Stimulated activated naive CD8-positive, alpha-beta T cell treated with anti-CD3 and anti-CD28 coated beads, Interleukin-15, Interleukin-2, amounts not matched to agents 100 U/mL and 50 U/mL, for 24 hours (primary cell): Measurements from ENCODE around the gene PJA2.
A peak's percentile ranks its signal among the peaks of the same experiment; 100 is the strongest.

ENCODE experiments used
- ATAC-seq: fragments of 150-1000 bp; cut with Tn5 transposase; one replicate; pipeline ENCODE4 v1.10.0; 2021
- DNase-seq: peaks from one replicate; pipeline ENCODE4 v3.0.0; 2021

The PJA2 gene

DNA sequence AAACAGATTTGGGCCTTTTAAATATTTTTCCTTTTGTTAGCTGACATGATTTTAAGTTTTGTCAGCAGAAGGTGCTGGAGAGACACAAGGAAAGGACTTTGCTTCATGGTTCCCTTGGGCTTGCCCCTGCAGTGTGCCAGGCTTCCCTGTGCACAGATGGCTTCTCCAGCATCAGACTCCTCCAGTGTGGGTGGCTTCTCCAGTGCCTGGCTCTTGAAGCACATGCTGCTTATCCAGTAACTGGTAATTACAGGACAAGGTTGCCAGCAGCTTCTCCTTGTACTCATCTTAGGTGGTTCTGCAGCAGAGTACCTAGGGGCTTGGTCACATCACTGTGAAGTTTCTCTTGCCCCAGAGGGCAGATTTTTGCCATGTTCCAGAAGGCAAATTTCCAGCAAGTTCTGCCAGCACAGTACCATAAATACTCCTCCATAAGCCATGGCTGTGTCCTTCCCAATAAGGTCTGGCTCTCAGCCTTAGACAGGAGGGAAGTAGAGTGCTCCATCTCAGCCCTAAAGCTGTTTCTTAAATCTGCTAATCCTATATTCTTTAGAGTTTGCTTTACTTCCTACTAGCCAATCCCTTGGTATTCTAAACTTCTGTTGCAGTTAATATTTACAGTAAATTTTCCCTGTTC is 62.4 kb downstream of the PJA2 start:
- ATAC-seq (no peak), DNase-seq (no peak)

- ATAC-seq, result no peak
- DNase-seq, result no peak
Measured at GRCh38 chr5:109345699-109346098, 64.1 kb downstream of the PJA2 start.

- ATAC-seq (no peak), DNase-seq (no peak)
Measured at GRCh38 chr5:109340351-109340750, 69.4 kb downstream of the PJA2 start.

- ATAC-seq (no peak), DNase-seq (no peak)
Measured at GRCh38 chr5:109335114-109335513, 74.7 kb downstream of the PJA2 start.

DNA sequence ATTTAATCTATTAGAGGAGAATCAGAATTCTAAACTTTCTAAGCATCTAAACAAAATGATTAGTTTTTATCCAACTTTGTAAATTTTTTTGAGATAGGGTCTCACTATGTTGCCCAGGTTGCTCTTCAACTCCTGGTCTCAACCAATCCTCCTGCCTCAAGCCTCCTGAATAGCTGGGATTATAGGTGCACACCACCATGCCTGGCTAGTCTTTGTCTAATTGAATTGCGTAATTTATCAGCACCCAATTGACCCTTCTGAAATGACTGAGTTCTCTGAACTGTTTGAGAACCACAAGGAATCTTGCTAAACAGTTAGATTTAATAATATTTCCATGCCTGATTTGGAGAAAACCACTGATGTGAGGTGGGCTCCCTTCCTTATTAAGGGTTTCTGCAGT is 75.7 kb downstream of the PJA2 start:
- ATAC-seq, result no peak
- no peak for DNase-seq

- no peak for ATAC-seq
- DNase-seq, result no peak
Measured at GRCh38 chr5:109329333-109330237, 80.2 kb downstream of the PJA2 start.

DNA sequence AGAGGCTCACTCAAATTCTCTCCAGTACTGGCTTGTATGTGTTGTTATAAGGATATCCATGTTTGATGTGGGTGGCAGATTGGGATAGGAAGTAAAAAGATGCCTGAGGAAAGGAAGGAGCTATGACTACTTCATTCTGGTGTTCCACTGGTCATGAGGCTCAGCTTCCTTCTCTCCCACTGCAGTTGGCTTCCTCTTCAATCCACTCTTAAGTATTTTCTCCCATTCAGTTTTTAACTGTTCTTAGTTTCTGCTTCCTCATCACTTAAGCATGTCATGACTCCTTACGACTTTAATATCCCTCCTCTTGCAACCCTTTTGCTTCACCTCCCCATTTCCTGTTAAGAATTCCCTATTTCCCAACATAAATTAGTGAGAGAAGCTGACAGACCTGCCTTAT is 81.1 kb downstream of the PJA2 start:
- ATAC-seq, result no peak
- DNase-seq, result no peak

DNA sequence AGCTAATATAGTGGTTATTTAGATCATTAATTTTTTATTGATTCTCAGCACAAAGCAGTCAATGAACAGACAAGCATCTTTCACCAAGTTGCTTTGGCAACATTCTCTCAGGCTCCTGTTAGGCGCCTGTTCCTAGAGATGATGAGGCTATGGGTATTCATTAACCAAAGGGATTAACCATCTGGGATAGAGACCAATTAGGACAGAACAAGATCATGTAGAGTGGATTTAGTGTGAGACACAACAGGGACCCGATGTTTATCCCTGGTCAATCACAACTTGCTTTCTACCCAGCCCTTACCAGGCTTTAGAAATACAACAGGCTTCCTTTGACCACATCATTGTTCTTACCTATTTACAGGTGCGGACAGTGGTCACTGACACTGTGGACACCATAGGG is 82.2 kb downstream of the PJA2 start:
- no peak for DNase-seq

DNA sequence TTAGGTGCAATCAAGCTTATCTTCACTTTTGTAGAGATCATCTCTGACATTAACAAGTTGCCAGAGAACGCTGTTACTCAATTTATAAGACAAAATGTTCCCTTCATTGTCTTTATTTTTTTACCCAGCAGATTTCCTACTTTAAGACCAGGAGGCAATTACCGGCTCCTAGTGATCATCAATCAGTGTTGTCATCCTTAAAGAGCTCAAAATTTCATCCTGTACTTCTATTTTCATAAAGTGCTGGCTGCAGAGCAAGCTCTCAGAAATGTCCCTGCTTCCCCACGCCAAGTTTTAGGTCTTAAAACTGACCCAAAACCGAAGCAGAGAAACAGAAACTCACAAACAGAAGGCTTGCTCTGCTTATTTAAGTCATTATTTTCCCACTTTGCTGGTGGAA is 82.9 kb downstream of the PJA2 start:
- DNase-seq (no peak), ATAC-seq (no peak)

More for the DNA sequence above, 82.2 kb downstream of the PJA2 start:
- ATAC-seq, result no peak

DNA sequence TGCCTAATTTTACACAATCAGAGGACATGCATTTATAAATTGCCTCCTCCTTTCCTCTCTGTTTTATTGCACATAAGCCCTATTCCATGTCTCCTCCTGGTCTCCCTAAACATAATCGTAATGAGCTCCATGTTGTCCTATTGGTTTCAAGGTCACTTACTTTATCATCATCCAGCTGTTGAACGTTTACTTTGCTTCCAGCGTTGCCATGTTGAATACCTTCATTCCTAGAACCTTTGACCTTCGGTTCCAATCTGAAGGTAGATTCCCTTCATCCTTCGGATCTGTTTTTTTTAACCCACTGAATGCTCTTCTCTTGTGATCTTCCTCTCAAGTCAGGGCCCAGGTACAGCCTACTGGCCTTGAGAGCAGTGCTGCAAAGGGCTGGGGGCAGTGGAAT is 84.3 kb downstream of the PJA2 start:
- DNase-seq (no peak), ATAC-seq (no peak)

GRCh38 chr5:109324931-109325330 is 84.8 kb downstream of the PJA2 start:
- ATAC-seq, result no peak
- DNase-seq, result no peak

GRCh38 chr5:109324351-109324750 is 85.4 kb downstream of the PJA2 start:
- no peak for DNase-seq
- ATAC-seq, result no peak

DNA sequence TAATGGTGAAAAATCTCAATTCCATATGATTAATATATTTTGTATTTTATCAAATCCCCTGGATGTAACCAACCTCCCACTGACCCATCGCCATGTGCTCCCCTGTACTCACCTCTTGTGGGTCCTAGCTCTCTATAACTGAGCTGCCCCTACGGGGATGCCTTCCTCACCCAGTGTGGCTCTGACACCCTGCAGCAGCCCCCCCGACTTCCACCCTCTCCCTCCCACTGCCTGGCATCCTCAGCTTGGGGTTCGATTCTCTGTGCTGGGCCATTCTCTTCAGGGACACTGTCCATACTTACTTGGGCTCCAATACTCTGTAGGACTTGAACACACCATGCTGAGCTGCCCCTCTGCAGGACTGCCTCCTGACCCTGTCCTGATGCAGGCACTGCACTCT is 87.1 kb downstream of the PJA2 start:
- no peak for DNase-seq
- peak; percentile 23 for ATAC-seq

DNA sequence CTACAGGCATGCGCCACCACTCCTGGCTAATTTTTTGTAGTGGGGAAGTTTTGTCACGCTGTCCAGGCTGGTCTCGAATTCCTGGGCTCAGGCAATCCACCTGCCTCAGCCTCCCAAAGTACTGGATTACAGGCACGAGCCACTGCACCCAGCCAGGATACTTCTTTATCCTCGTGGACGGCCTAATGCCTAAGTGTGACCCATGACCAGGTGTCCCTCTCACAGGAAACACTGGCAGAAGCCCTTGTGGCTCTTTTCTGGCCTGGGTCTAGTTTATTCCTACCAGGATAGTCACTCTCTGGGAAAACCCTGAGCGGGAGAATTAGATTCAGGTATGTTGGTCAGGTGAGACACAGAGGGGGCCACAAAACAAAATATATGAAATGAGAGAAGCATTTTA is 90.4 kb downstream of the PJA2 start:
- DNase-seq, result no peak
- no peak for ATAC-seq

DNA sequence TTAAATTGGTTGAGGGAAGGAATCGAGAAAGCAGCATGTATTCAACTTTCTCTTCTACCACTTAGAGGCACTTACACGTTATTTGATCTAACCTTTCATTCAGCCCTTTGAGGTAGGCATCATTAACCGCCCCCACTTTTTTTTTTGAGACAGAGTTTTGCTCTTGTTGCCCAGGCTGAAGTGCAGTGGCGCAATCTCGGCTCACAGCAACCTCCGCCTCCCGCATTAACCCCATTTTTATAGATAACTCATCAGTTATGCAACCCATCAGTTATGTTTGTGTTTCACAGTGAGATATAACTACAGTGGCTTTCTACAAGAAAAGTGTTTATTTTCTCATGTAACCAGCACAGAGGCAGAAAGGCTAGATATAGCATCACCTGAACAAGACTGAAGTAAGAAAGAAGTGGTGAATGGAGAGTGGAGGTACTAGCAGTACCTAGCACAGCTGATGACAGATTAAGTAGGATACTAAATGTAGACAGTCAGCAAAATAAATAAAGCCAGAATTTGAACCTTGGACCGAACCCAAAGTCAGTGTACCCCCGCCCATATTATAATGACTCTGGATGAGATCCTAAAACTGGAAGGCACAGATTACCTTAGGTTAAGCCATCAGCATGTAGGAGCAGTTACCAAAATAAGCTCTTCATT is 91.2 kb downstream of the PJA2 start:
- no peak for DNase-seq
- no peak for ATAC-seq

DNA sequence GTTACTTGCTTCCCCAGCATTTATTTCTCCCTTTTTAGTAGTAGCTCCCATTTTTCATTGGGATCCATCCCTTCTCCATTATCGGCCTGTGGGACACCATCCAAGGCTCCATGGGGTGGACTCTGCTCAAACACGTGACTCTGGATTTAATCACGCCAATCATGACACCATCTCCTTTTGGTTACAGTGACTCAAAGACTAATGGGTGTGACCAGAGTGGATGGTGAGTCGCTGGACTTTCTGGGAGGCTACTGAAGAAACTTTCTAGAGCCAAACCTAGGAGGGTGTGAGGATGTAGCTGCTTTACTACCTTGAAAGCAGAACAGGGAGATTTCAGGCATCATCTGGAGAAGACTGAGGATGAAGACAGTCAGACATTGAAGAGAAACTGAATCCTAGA is 93.1 kb downstream of the PJA2 start:
- DNase-seq, result no peak

GRCh38 chr5:109315245-109315644 is 94.5 kb downstream of the PJA2 start:
- DNase-seq, result no peak
- no peak for ATAC-seq

More for the DNA sequence above, 93.1 kb downstream of the PJA2 start:
- no peak for ATAC-seq

- no peak for ATAC-seq
- no peak for DNase-seq
Measured at GRCh38 chr5:109313127-109313526, 96.6 kb downstream of the PJA2 start.

DNA sequence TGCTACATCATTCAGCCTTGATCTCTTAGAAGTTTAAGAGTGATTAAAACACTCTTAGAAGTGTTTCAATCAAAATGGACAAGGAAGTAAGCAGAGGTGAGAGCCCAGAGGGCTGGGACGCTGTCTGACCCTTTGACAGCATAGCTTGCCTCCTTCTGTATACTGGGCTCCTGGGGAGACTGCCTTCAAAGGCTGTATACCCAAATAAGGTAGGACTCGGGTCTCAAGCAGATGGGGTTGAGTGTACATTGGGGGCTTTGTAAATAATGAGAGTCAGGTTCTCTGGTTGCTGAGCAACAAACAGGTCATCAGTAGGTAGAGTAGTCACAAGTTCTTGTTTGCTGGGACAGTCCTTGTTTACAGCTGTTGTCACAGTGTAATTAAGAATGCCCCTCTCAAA is 97.1 kb downstream of the PJA2 start:
- no peak for DNase-seq
- no peak for ATAC-seq

DNA sequence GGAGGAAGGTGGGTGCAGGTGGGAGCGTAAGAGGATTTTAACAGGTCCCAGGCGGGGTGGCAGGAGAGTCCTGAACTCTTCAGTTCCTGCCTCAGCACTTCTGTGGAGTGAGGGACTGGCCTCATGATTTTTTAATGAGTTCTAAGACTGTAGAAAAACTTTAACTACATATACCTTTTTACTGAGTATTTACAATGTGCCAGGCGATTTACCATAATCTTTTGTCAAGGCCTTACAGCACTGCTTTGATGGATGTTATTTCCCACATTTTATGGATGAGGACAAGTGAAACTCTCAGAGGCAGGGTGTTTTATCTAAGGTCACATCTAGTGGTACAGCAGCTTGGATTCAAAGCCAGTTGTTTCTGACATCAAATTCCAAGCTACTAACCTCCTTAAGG is 99.5 kb downstream of the PJA2 start:
- no peak for ATAC-seq
- DNase-seq, result no peak

DNA sequence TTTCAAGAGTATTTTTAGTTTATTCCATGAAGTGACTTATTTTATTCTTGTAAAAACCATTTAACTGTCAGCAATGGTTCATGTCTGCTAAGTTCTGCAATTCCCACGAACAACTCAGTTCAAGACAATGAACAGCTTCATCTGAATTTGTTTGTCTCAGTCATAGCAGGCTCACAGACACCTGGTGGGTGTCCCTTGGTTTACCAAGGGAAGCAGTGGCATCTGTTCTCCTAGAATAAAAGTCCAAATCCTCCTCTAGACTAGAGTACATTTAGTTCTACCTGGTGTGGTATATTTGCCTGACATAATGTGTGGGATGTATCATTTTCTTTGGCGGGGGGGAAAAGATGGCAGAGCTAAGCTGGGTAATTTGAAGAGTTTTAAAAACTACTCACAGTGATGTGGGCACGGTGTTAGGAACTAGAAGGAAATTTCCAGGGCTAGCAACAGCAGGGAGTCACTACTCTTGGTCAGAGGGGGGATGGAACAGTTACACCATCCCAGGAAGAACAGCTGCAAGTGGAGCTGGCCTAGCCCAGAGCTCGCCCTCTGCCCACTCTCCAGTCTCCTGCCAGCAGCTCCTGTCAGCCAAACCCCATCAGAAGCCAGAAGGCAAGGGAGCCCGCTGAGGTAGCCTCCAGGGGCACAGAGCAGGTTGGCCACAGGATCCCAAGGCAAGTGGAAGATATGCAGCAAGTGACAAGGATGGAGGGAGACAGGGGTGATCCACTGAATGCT is 100.3 kb downstream of the PJA2 start:
- ATAC-seq, result no peak
- DNase-seq, result no peak

DNA sequence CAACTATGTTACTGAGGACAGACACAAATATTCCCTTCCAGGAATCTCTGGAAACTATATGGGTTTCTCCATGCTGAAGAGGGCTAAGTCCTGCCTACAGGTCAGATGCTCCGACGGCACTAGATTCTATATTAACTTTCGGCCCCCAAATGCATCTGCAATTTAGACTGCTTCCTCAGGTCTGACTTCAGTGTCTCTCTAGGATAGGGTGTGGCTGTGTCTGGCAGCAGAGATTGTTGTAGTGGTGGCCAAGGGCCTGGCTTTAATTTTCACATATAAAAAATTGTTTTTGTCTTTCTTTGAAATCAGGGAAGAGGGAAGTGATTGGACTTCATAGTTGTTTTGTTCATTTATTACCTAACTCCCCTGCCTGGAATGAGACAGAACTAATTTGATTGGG is 101.8 kb downstream of the PJA2 start:
- DNase-seq (no peak), ATAC-seq (no peak)

- ATAC-seq, result no peak
Measured at GRCh38 chr5:109307456-109307855, 102.3 kb downstream of the PJA2 start.

More at GRCh38 chr5:109307456-109307855, 102.3 kb downstream of the PJA2 start:
- DNase-seq, result no peak
